ACC112 (cell line): Measurements from ENCODE around the gene GIMAP2.

ENCODE experiments used
- H2AFZ ChIP-seq: fragments of 200-600 bp; sonication (generic); one replicate; pipeline ENCODE4 v1.6.0; 2017; ENCODE audit warnings: antibody characterized with exemption, low read length; ENCODE audit not compliant: unreplicated experiment
- H3K27ac ChIP-seq: fragments of 200-600 bp; sonication (generic); 2 replicates; pipeline ENCODE4 v1.5.1; 2014; ENCODE audit warnings: low read depth, mild to moderate bottlenecking, antibody characterized with exemption, low read length, moderate library complexity
- H3K27me3 ChIP-seq: fragments of 200-600 bp; sonication (generic); 2 replicates; pipeline ENCODE4 v1.6.1; 2014; ENCODE audit warnings: mild to moderate bottlenecking, antibody characterized with exemption, low read length, moderate library complexity, mixed read lengths; ENCODE audit not compliant: insufficient read depth
- H3K36me3 ChIP-seq: fragments of 200-600 bp; sonication (generic); 2 replicates; pipeline ENCODE4 v1.6.1; 2016; ENCODE audit warnings: mild to moderate bottlenecking, antibody characterized with exemption, low read length, moderate library complexity, mixed read lengths; ENCODE audit not compliant: insufficient read depth
- H3K4me1 ChIP-seq: fragments of 200-600 bp; sonication (generic); one replicate; pipeline ENCODE4 v1.6.1; 2016; ENCODE audit warnings: low read length, mixed read lengths; ENCODE audit not compliant: insufficient read depth, unreplicated experiment, control insufficient read depth
- H3K4me3 ChIP-seq: fragments of 200-600 bp; sonication (generic); 2 replicates; pipeline ENCODE4 v1.5.1; 2014; ENCODE audit warnings: mild to moderate bottlenecking, low read depth, low read length
- H3K79me2 ChIP-seq: fragments of 200-600 bp; sonication (generic); one replicate; pipeline ENCODE4 v1.6.0; 2016; ENCODE audit warnings: low read length; ENCODE audit not compliant: control insufficient read depth, unreplicated experiment, insufficient read depth

The GIMAP2 gene

GRCh38 chr7:150742286-150742968, 56.9 kb downstream of the GIMAP2 start:
- Histone ChIP-seq H3K36me3 (no peaks in the 10 kb centered on the region), H3K79me2 (no peaks in the 10 kb centered on the region), H3K27ac (no peak overlapping the region), H3K4me3 (no peak overlapping the region), H3K27me3 (no peaks in the 10 kb centered on the region), H3K4me1 (no peaks in the 10 kb centered on the region), H2AFZ (no peak overlapping the region)
